Mesothelial cell of epicardium (in vitro differentiated cells): Measurements from ENCODE around the gene CCDC148. TPM values are rescaled to one million over a fixed set of nuclear protein-coding genes. Genes with fewer than 3 reads are reported as not detected.
"Not testable (repeated sequence)": the region's sequence is repeated elsewhere in the genome, so short reads cannot be mapped to it uniquely, and the experiment has no call there.

Experiments used
- DNase-seq, 2 experiments: peaks; one replicate each; pipeline ENCODE4 v3.0.0; 2021; ENCODE audit warnings: low spot score in 2 of 2; ENCODE audit not compliant: unreplicated experiment in 2 of 2
- H3K27ac Mint-ChIP-seq: 2 replicates; pipeline ENCODE4 v1.8.0; 2021; ENCODE audit warnings: mixed read lengths
- H3K27me3 Mint-ChIP-seq: 2 replicates; pipeline ENCODE4 v1.8.0; 2021; ENCODE audit warnings: low read depth, mixed read lengths
- H3K36me3 Mint-ChIP-seq: 2 replicates; pipeline ENCODE4 v1.8.0; 2021; ENCODE audit warnings: mixed read lengths
- H3K4me1 Mint-ChIP-seq: 2 replicates; pipeline ENCODE4 v1.8.0; 2021; ENCODE audit warnings: mixed read lengths
- H3K4me3 Mint-ChIP-seq: 2 replicates; pipeline ENCODE4 v1.8.0; 2021; ENCODE audit warnings: mild to moderate bottlenecking, moderate library complexity, mixed read lengths
- H3K9me3 Mint-ChIP-seq: 2 replicates; pipeline ENCODE4 v1.8.0; 2021; ENCODE audit warnings: mixed read lengths
- total RNA-seq: library from RNA; stranded (reverse); gene quantifications from 3 replicates; pipeline ENCODE4 v1.2.1, GENCODE V29; 2021
- TF ChIP-seq, protein P1 (sequence below): fragments of 200-600 bp; sonication (generic); IDR thresholded peaks from one replicate; pipeline ENCODE4 v1.5.0; 2021; ENCODE audit warnings: antibody characterized with exemption; ENCODE audit not compliant: unreplicated experiment

The CCDC148 gene
- total RNA-seq, 1 donor from 2014 or later = 3.1 TPM

DNA sequence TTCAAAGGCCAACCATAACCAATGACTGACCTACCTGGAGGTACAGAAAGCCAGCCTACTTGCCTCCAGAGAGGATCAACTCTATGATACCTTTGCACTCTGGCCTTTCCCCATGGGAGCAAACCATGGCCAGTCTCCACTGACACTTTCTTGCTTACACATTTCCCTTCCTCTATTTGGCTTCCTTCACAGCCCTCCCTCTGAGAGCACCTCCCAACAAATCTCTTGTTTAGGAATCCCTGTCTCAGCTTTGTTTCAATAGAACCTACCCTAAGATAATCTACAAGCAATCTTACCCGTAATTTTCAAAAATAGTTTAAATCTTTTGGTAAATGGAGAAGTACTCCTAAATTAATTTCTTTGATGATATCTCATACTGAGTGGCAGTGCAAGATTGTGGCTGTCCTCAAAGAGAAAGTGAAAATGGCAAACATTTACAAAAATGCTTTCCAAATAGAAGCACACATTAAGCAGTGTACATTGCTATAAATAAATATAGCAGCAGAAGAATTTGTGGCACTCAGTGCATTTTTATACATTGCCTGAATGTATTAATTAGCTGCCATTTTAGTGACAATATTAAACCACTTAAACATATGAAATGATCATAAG, 140.6 kb downstream of the CCDC148 start:
- no peaks in the 10 kb centered on the region for H3K27me3 Mint-ChIP-seq
- TF ChIP-seq, protein P1, sequence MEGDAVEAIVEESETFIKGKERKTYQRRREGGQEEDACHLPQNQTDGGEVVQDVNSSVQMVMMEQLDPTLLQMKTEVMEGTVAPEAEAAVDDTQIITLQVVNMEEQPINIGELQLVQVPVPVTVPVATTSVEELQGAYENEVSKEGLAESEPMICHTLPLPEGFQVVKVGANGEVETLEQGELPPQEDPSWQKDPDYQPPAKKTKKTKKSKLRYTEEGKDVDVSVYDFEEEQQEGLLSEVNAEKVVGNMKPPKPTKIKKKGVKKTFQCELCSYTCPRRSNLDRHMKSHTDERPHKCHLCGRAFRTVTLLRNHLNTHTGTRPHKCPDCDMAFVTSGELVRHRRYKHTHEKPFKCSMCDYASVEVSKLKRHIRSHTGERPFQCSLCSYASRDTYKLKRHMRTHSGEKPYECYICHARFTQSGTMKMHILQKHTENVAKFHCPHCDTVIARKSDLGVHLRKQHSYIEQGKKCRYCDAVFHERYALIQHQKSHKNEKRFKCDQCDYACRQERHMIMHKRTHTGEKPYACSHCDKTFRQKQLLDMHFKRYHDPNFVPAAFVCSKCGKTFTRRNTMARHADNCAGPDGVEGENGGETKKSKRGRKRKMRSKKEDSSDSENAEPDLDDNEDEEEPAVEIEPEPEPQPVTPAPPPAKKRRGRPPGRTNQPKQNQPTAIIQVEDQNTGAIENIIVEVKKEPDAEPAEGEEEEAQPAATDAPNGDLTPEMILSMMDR = no peak
- peaks cover 4% of the 10 kb centered on the region for H3K9me3 Mint-ChIP-seq
- H3K4me3 Mint-ChIP-seq = no peak overlapping the region
- H3K27ac Mint-ChIP-seq = no peak overlapping the region
- no peak for DNase-seq
- H3K36me3 Mint-ChIP-seq = no peaks in the 10 kb centered on the region
- H3K4me1 Mint-ChIP-seq = peaks cover 19% of the 10 kb centered on the region

DNA sequence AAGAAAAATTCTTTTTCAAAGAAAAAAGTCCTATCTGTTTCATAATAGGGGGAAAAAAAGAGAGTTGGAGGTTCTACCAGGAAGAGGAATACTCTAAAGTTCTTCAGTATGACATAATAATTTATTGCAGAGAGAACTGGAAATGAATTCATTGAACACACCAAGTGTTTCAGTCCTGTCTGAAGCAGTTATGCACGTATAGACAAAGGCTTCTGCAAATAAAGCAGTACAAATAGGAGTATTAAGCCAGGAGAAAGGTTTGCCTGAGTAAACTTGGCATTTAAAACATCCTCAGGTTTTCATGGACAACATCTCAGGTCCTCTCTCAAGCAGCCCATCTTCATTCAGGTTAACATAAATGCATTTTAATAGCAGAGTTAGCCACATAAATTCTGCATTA, 141.6 kb downstream of the CCDC148 start:
- DNase-seq = no peak
- no peak overlapping the region for H3K4me3 Mint-ChIP-seq
- TF ChIP-seq, protein P1 = no peak
- H3K27ac Mint-ChIP-seq = no peak overlapping the region
- peaks cover 4% of the 10 kb centered on the region for H3K9me3 Mint-ChIP-seq
- H3K36me3 Mint-ChIP-seq = no peaks in the 10 kb centered on the region
- no peaks in the 10 kb centered on the region for H3K27me3 Mint-ChIP-seq
- peaks cover 18% of the 10 kb centered on the region for H3K4me1 Mint-ChIP-seq

- Mint-ChIP-seq H3K27me3 (no peaks in the 10 kb centered on the region), H3K4me1 (peaks cover 18% of the 10 kb centered on the region), H3K36me3 (no peaks in the 10 kb centered on the region), H3K27ac (no peak overlapping the region), H3K4me3 (no peak overlapping the region), H3K9me3 (no peaks in the 10 kb centered on the region)
- DNase-seq = no peak
- TF ChIP-seq, protein P1 = no peak
These were observed 142.8 kb downstream of the CCDC148 start for GRCh38 chr2:158313734-158314133.

DNA sequence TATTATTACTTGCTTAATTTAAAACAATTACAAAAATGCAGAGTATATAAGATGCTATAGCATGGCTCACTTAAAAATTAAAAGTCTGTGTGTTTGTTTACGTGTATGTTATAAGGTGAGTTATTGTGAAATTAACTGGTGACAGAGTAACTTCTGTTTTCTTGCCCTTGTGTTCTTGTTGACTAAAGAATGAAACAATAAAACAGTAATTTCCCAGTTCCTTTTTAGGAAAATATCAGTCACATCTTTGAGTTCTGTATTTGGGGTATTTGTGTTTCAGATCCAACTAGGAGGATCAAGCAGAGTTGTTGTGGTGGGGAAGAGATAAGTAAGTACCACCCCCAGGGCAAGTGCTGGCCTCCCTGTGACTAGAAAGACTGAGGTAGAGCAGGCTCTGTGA, 143.6 kb downstream of the CCDC148 start:
- no peak overlapping the region for H3K4me3 Mint-ChIP-seq
- no peak for DNase-seq
- H3K9me3 Mint-ChIP-seq = no peaks in the 10 kb centered on the region
- H3K4me1 Mint-ChIP-seq = peaks cover 15% of the 10 kb centered on the region
- no peaks in the 10 kb centered on the region for H3K36me3 Mint-ChIP-seq
- H3K27me3 Mint-ChIP-seq = no peaks in the 10 kb centered on the region
- TF ChIP-seq, protein P1 = no peak
- no peak overlapping the region for H3K27ac Mint-ChIP-seq

DNA sequence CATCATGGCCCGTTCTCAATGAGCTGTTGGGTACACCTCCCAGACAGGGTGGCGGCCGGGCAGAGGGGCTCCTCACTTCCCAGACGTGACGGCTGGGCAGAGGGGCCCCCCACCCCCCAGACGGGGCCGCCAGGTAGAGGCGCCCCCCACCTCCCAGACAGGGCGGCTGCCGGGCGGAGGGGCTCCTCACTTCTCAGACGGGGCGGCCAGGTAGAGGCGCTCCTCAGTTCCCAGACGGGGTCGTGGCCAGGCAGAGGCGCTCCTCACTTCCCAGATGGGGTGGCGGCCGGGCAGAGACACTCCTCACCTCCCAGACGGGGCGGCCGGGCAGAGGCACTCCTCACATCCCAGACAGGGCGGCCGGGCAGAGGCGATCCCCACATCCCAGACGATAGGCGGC, 146.1 kb downstream of the CCDC148 start:
- H3K4me3 Mint-ChIP-seq, H3K4me1 Mint-ChIP-seq, H3K36me3 Mint-ChIP-seq, H3K27me3 Mint-ChIP-seq, H3K9me3 Mint-ChIP-seq, DNase-seq, H3K27ac Mint-ChIP-seq: not testable (repeated sequence)

GRCh38 chr2:158305501-158305900, 151.1 kb downstream of the CCDC148 start:
- no peaks in the 10 kb centered on the region for H3K36me3 Mint-ChIP-seq
- H3K27ac Mint-ChIP-seq = no peak overlapping the region
- no peak overlapping the region for H3K4me3 Mint-ChIP-seq
- no peak for DNase-seq
- TF ChIP-seq, protein P1 = no peak
- peaks cover 5% of the 10 kb centered on the region for H3K9me3 Mint-ChIP-seq
- peaks cover 6% of the 10 kb centered on the region for H3K4me1 Mint-ChIP-seq
- no peaks in the 10 kb centered on the region for H3K27me3 Mint-ChIP-seq
